HepG2 (cell line): ENCODE measurements around the gene ZBTB37. TPM values are rescaled to one million over a fixed set of nuclear protein-coding genes. Genes with fewer than 3 reads are reported as not detected.
A peak's percentile ranks its signal among the peaks of the same experiment; 100 is the strongest.

Experiments
- AKAP8 ChIP-seq: sonication (generic); formaldehyde crosslinking; IDR thresholded peaks from 2 replicates; pipeline ENCODE4 v1.5.1; 2020; ENCODE audit warnings: mild to moderate bottlenecking, missing genetic modification reagents
- ATM ChIP-seq: fragments of 450-650 bp; IDR thresholded peaks from 2 replicates; pipeline ENCODE4 v1.7.1; 2017; ENCODE audit warnings: mild to moderate bottlenecking, borderline replicate concordance
- FOXA3 ChIP-seq: IDR thresholded peaks from 2 replicates; pipeline ENCODE4 v1.6.1; 2016; ENCODE audit warnings: missing genetic modification reagents, missing compliant biosample characterization
- FOXC1 ChIP-seq: sonication (generic); formaldehyde crosslinking; IDR thresholded peaks from 2 replicates; pipeline ENCODE4 v1.8.0; 2022; ENCODE audit warnings: mild to moderate bottlenecking, missing genetic modification reagents, borderline replicate concordance
- FOXO4 ChIP-seq: sonication (generic); formaldehyde crosslinking; conservative IDR thresholded peaks from 2 replicates; pipeline ENCODE4 v1.8.1; 2023; ENCODE audit warnings: missing genetic modification reagents
- GTF3A ChIP-seq: sonication (generic); formaldehyde crosslinking; conservative IDR thresholded peaks from 2 replicates; pipeline ENCODE4 v1.4.0; 2020; ENCODE audit warnings: mild to moderate bottlenecking, missing genetic modification reagents
- HNRNPK ChIP-seq: fragments of 200-400 bp; formaldehyde crosslinking; IDR thresholded peaks from 2 replicates; pipeline ENCODE4 v1.6.1; 2018; ENCODE audit warnings: low read length, low read depth, moderate library complexity, mild to moderate bottlenecking; ENCODE audit not compliant: poor library complexity, severe bottlenecking
- KDM2A ChIP-seq: sonication (generic); formaldehyde crosslinking; IDR thresholded peaks from 2 replicates; pipeline ENCODE4 v1.4.0; 2020; ENCODE audit warnings: low read depth, missing genetic modification reagents, borderline replicate concordance
- KLF11 ChIP-seq: IDR thresholded peaks from 2 replicates; pipeline ENCODE4 v1.6.1; 2016; ENCODE audit warnings: missing compliant biosample characterization
- MEIS2 ChIP-seq: sonication (generic); formaldehyde crosslinking; IDR thresholded peaks from 2 replicates; pipeline ENCODE4 v1.9.0; 2021; ENCODE audit warnings: mild to moderate bottlenecking, missing genetic modification reagents
- PHF20 ChIP-seq: sonication (generic); formaldehyde crosslinking; IDR thresholded peaks from 2 replicates; pipeline ENCODE4 v1.5.0; 2020; ENCODE audit warnings: mild to moderate bottlenecking, missing genetic modification reagents
- PRDM4 ChIP-seq: sonication (generic); formaldehyde crosslinking; IDR thresholded peaks from 2 replicates; pipeline ENCODE4 v1.9.0; 2021; ENCODE audit warnings: missing genetic modification reagents, borderline replicate concordance
- RARA ChIP-seq: IDR thresholded peaks from 2 replicates; pipeline ENCODE4 v1.6.1; 2016; ENCODE audit warnings: missing genetic modification reagents, missing compliant biosample characterization
- RCOR2 ChIP-seq: IDR thresholded peaks from 2 replicates; pipeline ENCODE4 v1.6.1; 2016; ENCODE audit warnings: missing biosample characterization, missing genetic modification reagents
- SALL2 ChIP-seq: sonication (generic); formaldehyde crosslinking; IDR thresholded peaks from 2 replicates; pipeline ENCODE4 v1.8.1; 2023; ENCODE audit warnings: mild to moderate bottlenecking, missing genetic modification reagents, inconsistent platforms
- ZKSCAN8 ChIP-seq: IDR thresholded peaks from 2 replicates; pipeline ENCODE4 v1.6.1; 2016; ENCODE audit warnings: borderline replicate concordance, missing genetic modification reagents, missing compliant biosample characterization
- ZNF3 ChIP-seq: IDR thresholded peaks from 2 replicates; pipeline ENCODE4 v1.7.0; 2017; ENCODE audit warnings: inconsistent platforms
- ZNF569 ChIP-seq: sonication (generic); formaldehyde crosslinking; IDR thresholded peaks from 2 replicates; pipeline ENCODE4 v1.5.0; 2020; ENCODE audit warnings: mild to moderate bottlenecking, missing genetic modification reagents, moderate library complexity, borderline replicate concordance
- ZNF720 ChIP-seq: sonication (generic); formaldehyde crosslinking; IDR thresholded peaks from 2 replicates; pipeline ENCODE4 v1.4.0; 2020; ENCODE audit warnings: missing genetic modification reagents
- ZNF839 ChIP-seq: sonication (generic); formaldehyde crosslinking; IDR thresholded peaks from 2 replicates; pipeline ENCODE4 v1.4.0; 2020; ENCODE audit warnings: missing genetic modification reagents, mild to moderate bottlenecking, borderline replicate concordance
- polyA plus RNA-seq, 8 experiments: library from polyadenylated mRNA; depleted of rRNA in 3 of 8; stranded (reverse) in 7 of 8; unstranded in 1 of 8; fragments of >200 nt; fragmentation: Illumina TruSeq in 4 of 8; extraction: Trizol in 4 of 8; gene quantifications; 2 replicates each; pipeline versions ENCODE4 v1.2.1 to v1.2.3, GENCODE V29; 2011 to 2016; ENCODE audit warnings: low read depth in 4 of 8, missing spikeins in 1 of 8, mixed read lengths in 1 of 8; ENCODE audit not compliant: insufficient read depth in 1 of 8
- total RNA-seq, 5 experiments: library from RNA; depleted of rRNA; stranded (reverse); fragments of >200 nt; fragmentation: Illumina TruSeq; extraction: Trizol; gene quantifications; 2 replicates each; pipeline ENCODE4 v1.2.3, GENCODE V29; 2016; ENCODE audit warnings: low read depth in 1 of 5
- TF ChIP-seq, protein P1 (sequence below): sonication (generic); formaldehyde crosslinking; IDR thresholded peaks from 2 replicates; pipeline ENCODE4 v1.4.0; 2020; ENCODE audit warnings: missing genetic modification reagents
- TF ChIP-seq, protein P2 (sequence below): sonication (generic); formaldehyde crosslinking; IDR thresholded peaks from 2 replicates; pipeline ENCODE4 v1.5.0; 2020; ENCODE audit warnings: mild to moderate bottlenecking, missing genetic modification reagents

ZBTB37 gene
- total and polyA plus RNA-seq, 2 of the 13 experiments (the other 11 are each of a cell fraction or from before 2014, with no cell fraction given) = 2.6 to 7.7 TPM

GRCh38 chr1:173824315-173825081 lies 43.7 kb upstream of the ZBTB37 start, which contains the start of the genes CENPL and DARS2 (continued):
- TF ChIP-seq, protein P1, sequence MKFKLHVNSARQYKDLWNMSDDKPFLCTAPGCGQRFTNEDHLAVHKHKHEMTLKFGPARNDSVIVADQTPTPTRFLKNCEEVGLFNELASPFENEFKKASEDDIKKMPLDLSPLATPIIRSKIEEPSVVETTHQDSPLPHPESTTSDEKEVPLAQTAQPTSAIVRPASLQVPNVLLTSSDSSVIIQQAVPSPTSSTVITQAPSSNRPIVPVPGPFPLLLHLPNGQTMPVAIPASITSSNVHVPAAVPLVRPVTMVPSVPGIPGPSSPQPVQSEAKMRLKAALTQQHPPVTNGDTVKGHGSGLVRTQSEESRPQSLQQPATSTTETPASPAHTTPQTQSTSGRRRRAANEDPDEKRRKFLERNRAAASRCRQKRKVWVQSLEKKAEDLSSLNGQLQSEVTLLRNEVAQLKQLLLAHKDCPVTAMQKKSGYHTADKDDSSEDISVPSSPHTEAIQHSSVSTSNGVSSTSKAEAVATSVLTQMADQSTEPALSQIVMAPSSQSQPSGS (CRISPR knock-in tag) = no peak
- TF ChIP-seq MEIS2 (CRISPR knock-in tag) (peak; percentile 24; the same call in 1 of the 2 replicates), ZNF3 (CRISPR knock-in tag) (0 out of 2 replicates have a peak, but pooled peaks have one; percentile 52), FOXC1 (no peak), HNRNPK (no peak), PHF20 (peak; percentile 93), SALL2 (CRISPR knock-in tag) (no peak; the same call in none of the 2 replicates), KDM2A (CRISPR knock-in tag) (peak; percentile 59; the same call in 1 of the 2 replicates), AKAP8 (CRISPR knock-in tag) (no peak), ATM (no peak), GTF3A (CRISPR knock-in tag) (no peak), ZNF839 (CRISPR knock-in tag) (no peak), ZKSCAN8 (no peak), RARA (CRISPR knock-in tag) (no peak), ZNF720 (CRISPR knock-in tag) (no peak), KLF11 (CRISPR knock-in tag) (no peak), PRDM4 (CRISPR knock-in tag) (no peak), ZNF569 (CRISPR knock-in tag) (no peak), FOXA3 (CRISPR knock-in tag) (peak; percentile 39), RCOR2 (0 out of 2 replicates have a peak, but pooled peaks have one; percentile 46), FOXO4 (0 out of 2 replicates have a peak, but pooled peaks have one; percentile 65)
- TF ChIP-seq, protein P2, sequence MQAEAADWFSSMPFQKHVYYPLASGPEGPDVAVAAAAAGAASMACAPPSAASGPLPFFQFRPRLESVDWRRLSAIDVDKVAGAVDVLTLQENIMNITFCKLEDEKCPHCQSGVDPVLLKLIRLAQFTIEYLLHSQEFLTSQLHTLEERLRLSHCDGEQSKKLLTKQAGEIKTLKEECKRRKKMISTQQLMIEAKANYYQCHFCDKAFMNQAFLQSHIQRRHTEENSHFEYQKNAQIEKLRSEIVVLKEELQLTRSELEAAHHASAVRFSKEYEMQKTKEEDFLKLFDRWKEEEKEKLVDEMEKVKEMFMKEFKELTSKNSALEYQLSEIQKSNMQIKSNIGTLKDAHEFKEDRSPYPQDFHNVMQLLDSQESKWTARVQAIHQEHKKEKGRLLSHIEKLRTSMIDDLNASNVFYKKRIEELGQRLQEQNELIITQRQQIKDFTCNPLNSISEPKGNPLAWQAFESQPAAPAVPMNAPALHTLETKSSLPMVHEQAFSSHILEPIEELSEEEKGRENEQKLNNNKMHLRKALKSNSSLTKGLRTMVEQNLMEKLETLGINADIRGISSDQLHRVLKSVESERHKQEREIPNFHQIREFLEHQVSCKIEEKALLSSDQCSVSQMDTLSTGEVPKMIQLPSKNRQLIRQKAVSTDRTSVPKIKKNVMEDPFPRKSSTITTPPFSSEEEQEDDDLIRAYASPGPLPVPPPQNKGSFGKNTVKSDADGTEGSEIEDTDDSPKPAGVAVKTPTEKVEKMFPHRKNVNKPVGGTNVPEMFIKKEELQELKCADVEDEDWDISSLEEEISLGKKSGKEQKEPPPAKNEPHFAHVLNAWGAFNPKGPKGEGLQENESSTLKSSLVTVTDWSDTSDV (CRISPR knock-in tag) = no peak
